ENCODE results near the gene UTF1.

The UTF1 gene

DNA sequence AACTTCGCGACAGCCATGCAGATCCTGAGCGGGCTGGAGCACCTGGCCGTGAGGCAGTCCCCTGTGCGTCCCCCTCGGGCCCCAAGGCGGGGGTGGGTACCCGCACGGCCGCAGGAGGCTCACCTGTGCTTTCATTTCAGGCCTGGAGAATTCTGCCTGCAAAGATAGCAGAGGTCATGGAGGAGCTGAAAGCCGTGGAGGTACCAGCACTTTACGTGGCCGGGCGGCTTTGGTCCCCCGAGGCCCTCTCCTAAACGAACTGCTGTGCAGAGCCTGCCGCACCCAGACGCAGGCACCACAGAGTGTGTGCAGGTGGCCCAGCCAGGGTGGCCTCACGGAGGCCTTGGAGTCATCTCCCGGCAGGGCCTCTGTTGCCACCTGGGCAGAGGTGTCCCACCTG lies 11.1 kb upstream of the UTF1 start:
- TF ChIP-seq ZNF221 (tag by site-specific recombination; IDR thresholded peaks at IDR 0.05; ENCODE audit: borderline replicate concordance), result no peak
- no peak for TF ChIP-seq KLF16 (tag by site-specific recombination; IDR thresholded peaks at IDR 0.05)
- no peak for TF ChIP-seq ZNF48 (tag by site-specific recombination; IDR thresholded peaks at IDR 0.05)
- TF ChIP-seq, protein P1, sequence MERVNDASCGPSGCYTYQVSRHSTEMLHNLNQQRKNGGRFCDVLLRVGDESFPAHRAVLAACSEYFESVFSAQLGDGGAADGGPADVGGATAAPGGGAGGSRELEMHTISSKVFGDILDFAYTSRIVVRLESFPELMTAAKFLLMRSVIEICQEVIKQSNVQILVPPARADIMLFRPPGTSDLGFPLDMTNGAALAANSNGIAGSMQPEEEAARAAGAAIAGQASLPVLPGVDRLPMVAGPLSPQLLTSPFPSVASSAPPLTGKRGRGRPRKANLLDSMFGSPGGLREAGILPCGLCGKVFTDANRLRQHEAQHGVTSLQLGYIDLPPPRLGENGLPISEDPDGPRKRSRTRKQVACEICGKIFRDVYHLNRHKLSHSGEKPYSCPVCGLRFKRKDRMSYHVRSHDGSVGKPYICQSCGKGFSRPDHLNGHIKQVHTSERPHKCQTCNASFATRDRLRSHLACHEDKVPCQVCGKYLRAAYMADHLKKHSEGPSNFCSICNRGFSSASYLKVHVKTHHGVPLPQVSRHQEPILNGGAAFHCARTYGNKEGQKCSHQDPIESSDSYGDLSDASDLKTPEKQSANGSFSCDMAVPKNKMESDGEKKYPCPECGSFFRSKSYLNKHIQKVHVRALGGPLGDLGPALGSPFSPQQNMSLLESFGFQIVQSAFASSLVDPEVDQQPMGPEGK (tag by site-specific recombination; IDR thresholded peaks at IDR 0.05), result no peak
- no peak for TF ChIP-seq ZNF792 (tag by site-specific recombination; IDR thresholded peaks at IDR 0.05)
- TF ChIP-seq, protein P2, sequence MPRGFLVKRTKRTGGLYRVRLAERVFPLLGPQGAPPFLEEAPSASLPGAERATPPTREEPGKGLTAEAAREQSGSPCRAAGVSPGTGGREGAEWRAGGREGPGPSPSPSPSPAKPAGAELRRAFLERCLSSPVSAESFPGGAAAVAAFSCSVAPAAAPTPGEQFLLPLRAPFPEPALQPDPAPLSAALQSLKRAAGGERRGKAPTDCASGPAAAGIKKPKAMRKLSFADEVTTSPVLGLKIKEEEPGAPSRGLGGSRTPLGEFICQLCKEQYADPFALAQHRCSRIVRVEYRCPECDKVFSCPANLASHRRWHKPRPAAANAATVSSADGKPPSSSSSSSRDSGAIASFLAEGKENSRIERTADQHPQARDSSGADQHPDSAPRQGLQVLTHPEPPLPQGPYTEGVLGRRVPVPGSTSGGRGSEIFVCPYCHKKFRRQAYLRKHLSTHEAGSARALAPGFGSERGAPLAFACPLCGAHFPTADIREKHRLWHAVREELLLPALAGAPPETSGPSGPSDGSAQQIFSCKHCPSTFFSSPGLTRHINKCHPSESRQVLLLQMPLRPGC (tag by site-specific recombination; IDR thresholded peaks at IDR 0.05), result no peak
- TF ChIP-seq REPIN1 (tag by site-specific recombination; IDR thresholded peaks at IDR 0.05; ENCODE audit: low read depth), result no peak
- no peak for TF ChIP-seq ZNF624 (tag by site-specific recombination; IDR thresholded peaks at IDR 0.05)
- TF ChIP-seq KLF1 (tag by site-specific recombination; IDR thresholded peaks at IDR 0.05), result no peak
- TF ChIP-seq ZNF169 (tag by site-specific recombination; IDR thresholded peaks at IDR 0.05), result no peak
- TF ChIP-seq MYNN (tag by site-specific recombination; IDR thresholded peaks at IDR 0.05; ENCODE audit: borderline replicate concordance), result no peak
- Histone ChIP-seq H3K4me3 (ENCODE audit: low read depth, low read length) (no peak overlapping the region), H3K9me3 (ENCODE audit: control insufficient read depth, insufficient read depth, low read depth, low read length) (no peaks in the 10 kb centered on the region), H3K36me3 (ENCODE audit: control insufficient read depth in 2 of 2, insufficient read depth in 1 of 2, low read length in 2 of 2) (no peaks in the 10 kb centered on the region), H3K4me1 (ENCODE audit: control insufficient read depth, insufficient read depth, low read length) (no peaks in the 10 kb centered on the region), H3K27ac (ENCODE audit: extremely low read depth, low read depth, low read length) (no peak overlapping the region)
- POLR2A ChIA-PET, result no interaction called here
- CTCF ChIA-PET, result no interaction called here

DNA sequence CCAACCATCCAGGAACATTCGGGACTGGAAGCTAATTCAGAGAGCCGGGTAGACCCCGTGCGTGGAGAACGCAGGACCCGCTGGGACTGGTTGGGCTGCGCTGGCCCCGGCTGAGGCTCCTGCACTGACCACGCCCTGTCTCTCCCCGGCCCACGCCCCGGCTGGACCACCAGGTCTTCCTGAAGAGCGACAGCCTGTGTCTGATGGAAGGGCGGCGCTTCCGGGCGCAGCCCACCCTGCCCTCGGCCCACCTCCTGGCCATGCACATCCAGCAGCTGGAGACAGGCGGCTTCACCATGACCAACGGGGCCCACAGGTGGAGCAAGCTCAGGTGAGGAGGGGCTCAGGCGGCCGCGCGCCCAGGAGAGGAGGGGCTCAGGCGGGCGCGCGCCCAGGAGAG lies 10.2 kb upstream of the UTF1 start:
- TF ChIP-seq, protein P3, sequence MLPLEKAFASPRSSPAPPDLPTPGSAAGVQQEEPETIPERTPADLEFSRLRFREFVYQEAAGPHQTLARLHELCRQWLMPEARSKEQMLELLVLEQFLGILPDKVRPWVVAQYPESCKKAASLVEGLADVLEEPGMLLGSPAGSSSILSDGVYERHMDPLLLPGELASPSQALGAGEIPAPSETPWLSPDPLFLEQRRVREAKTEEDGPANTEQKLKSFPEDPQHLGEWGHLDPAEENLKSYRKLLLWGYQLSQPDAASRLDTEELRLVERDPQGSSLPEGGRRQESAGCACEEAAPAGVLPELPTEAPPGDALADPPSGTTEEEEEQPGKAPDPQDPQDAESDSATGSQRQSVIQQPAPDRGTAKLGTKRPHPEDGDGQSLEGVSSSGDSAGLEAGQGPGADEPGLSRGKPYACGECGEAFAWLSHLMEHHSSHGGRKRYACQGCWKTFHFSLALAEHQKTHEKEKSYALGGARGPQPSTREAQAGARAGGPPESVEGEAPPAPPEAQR (tag by site-specific recombination; IDR thresholded peaks at IDR 0.05), result no peak
- no peak for TF ChIP-seq ZNF664 (tag by site-specific recombination; IDR thresholded peaks at IDR 0.05)
- TF ChIP-seq, protein P4, sequence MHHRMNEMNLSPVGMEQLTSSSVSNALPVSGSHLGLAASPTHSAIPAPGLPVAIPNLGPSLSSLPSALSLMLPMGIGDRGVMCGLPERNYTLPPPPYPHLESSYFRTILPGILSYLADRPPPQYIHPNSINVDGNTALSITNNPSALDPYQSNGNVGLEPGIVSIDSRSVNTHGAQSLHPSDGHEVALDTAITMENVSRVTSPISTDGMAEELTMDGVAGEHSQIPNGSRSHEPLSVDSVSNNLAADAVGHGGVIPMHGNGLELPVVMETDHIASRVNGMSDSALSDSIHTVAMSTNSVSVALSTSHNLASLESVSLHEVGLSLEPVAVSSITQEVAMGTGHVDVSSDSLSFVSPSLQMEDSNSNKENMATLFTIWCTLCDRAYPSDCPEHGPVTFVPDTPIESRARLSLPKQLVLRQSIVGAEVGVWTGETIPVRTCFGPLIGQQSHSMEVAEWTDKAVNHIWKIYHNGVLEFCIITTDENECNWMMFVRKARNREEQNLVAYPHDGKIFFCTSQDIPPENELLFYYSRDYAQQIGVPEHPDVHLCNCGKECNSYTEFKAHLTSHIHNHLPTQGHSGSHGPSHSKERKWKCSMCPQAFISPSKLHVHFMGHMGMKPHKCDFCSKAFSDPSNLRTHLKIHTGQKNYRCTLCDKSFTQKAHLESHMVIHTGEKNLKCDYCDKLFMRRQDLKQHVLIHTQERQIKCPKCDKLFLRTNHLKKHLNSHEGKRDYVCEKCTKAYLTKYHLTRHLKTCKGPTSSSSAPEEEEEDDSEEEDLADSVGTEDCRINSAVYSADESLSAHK (tag by site-specific recombination; IDR thresholded peaks at IDR 0.05), result no peak
- TF ChIP-seq, protein P5, sequence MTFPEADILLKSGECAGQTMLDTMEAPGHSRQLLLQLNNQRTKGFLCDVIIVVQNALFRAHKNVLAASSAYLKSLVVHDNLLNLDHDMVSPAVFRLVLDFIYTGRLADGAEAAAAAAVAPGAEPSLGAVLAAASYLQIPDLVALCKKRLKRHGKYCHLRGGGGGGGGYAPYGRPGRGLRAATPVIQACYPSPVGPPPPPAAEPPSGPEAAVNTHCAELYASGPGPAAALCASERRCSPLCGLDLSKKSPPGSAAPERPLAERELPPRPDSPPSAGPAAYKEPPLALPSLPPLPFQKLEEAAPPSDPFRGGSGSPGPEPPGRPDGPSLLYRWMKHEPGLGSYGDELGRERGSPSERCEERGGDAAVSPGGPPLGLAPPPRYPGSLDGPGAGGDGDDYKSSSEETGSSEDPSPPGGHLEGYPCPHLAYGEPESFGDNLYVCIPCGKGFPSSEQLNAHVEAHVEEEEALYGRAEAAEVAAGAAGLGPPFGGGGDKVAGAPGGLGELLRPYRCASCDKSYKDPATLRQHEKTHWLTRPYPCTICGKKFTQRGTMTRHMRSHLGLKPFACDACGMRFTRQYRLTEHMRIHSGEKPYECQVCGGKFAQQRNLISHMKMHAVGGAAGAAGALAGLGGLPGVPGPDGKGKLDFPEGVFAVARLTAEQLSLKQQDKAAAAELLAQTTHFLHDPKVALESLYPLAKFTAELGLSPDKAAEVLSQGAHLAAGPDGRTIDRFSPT (tag by site-specific recombination; IDR thresholded peaks at IDR 0.05), result no peak
- TF ChIP-seq ZNF416 (tag by site-specific recombination; IDR thresholded peaks at IDR 0.05), result no peak
- TF ChIP-seq, protein P6, sequence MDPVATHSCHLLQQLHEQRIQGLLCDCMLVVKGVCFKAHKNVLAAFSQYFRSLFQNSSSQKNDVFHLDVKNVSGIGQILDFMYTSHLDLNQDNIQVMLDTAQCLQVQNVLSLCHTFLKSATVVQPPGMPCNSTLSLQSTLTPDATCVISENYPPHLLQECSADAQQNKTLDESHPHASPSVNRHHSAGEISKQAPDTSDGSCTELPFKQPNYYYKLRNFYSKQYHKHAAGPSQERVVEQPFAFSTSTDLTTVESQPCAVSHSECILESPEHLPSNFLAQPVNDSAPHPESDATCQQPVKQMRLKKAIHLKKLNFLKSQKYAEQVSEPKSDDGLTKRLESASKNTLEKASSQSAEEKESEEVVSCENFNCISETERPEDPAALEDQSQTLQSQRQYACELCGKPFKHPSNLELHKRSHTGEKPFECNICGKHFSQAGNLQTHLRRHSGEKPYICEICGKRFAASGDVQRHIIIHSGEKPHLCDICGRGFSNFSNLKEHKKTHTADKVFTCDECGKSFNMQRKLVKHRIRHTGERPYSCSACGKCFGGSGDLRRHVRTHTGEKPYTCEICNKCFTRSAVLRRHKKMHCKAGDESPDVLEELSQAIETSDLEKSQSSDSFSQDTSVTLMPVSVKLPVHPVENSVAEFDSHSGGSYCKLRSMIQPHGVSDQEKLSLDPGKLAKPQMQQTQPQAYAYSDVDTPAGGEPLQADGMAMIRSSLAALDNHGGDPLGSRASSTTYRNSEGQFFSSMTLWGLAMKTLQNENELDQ (tag by site-specific recombination; IDR thresholded peaks at IDR 0.05; ENCODE audit: low read depth), result no peak
- no peak for TF ChIP-seq ZNF140 (tag by site-specific recombination; IDR thresholded peaks at IDR 0.05)
- no peak for TF ChIP-seq ZFP3 (tag by site-specific recombination; IDR thresholded peaks at IDR 0.05; ENCODE audit: low read depth)
- Histone ChIP-seq H3K4me3 (ENCODE audit: low read depth, low read length) (no peak overlapping the region), H3K4me1 (ENCODE audit: control insufficient read depth, insufficient read depth, low read length) (no peaks in the 10 kb centered on the region), H3K36me3 (ENCODE audit: control insufficient read depth in 2 of 2, insufficient read depth in 1 of 2, low read length in 2 of 2) (no peaks in the 10 kb centered on the region), H3K27ac (ENCODE audit: extremely low read depth, low read depth, low read length) (no peak overlapping the region), H3K9me3 (ENCODE audit: control insufficient read depth, insufficient read depth, low read depth, low read length) (no peaks in the 10 kb centered on the region)
- POLR2A ChIA-PET, result no interaction called here
- CTCF ChIA-PET, result no interaction called here
